Measurements from ENCODE around the gene DGCR8. TPM values are rescaled to one million over a fixed set of nuclear protein-coding genes. Genes with fewer than 3 reads are reported as not detected.

DGCR8 gene
- total RNA-seq (40.1 TPM), polyA plus RNA-seq (ENCODE audit: insufficient read depth, low read depth, low replicate concordance) (12.2 TPM)
- long read RNA-seq, donor 1, full-length matches to known transcripts = 3 of 3 reads
- long read RNA-seq, donor 1, partial matches to known transcripts = 0 of 3 reads
- long read RNA-seq, donor 1, other reads (novel, unspliced or antisense) = 0 of 3 reads
- long read RNA-seq, donor 2, partial matches to known transcripts = 0 of 1 reads
- long read RNA-seq, donor 2, other reads (novel, unspliced or antisense) = 0 of 1 reads
- long read RNA-seq, donor 3, full-length matches to known transcripts = 3 of 3 reads
- long read RNA-seq, donor 3, partial matches to known transcripts = 0 of 3 reads
- long read RNA-seq, donor 3, other reads (novel, unspliced or antisense) = 0 of 3 reads
- long read RNA-seq, donor 4, full-length matches to known transcripts = 3 of 3 reads
- long read RNA-seq, donor 4, partial matches to known transcripts = 0 of 3 reads
- long read RNA-seq, donor 4, other reads (novel, unspliced or antisense) = 0 of 3 reads
- long read RNA-seq, donor 5 = 0 reads
- long read RNA-seq, donor 6, full-length matches to known transcripts = 1 of 1 reads
- long read RNA-seq, donor 6, partial matches to known transcripts = 0 of 1 reads
- long read RNA-seq, donor 6, other reads (novel, unspliced or antisense) = 0 of 1 reads
- long read RNA-seq, donor 7, full-length matches to known transcripts = 10 of 23 reads
- long read RNA-seq, donor 7, partial matches to known transcripts = 11 of 23 reads
- long read RNA-seq, donor 7, other reads (novel, unspliced or antisense) = 2 of 23 reads
- long read RNA-seq, donor 8 = 0 reads
- long read RNA-seq, donor 9 = 0 reads
- long read RNA-seq, donor 10, full-length matches to known transcripts = 4 of 10 reads
- long read RNA-seq, donor 10, partial matches to known transcripts = 6 of 10 reads
- long read RNA-seq, donor 10, other reads (novel, unspliced or antisense) = 0 of 10 reads

DNA sequence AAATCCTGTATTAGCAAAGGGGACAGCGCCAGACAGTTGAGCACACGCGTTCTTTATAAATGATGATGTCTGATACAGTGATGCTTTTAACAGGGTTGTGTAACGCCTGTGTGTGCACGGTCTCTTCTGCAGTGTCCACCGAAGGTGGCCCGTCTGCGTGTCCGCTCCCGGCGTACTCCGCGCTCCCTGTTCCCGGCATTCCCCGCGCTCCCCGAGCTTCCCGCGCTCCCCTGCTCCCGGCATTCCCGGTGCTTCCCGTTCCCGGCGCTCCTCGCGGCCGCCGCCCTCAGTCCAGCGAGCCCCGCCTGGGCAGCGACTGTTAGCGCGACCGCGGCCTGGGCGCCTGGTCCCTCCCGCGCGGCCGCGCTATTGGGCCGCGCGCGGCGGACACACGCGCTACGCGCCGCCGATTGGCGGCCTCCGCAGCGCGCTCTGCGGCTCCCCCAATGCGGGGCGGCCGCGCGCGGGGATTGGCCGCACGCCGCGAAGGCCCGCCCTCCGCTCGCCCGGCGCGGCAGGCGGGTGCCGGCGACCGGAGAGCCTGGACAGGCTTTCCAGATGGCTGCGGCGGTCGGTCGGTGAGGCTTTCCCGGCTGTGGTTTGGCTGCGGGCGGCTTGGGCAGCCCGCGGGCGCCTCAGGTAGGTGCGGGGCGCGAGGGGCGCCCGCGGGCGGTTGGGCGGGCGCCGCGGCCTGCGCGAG lies at the start of gene DGCR8:
Gene DGCR8 (plus strand): TSS at position 497 of the 700 bp plus-strand sequence. CDS start 5,723 bp downstream, outside the sequence.
- H3K27me3 ChIP-seq (ENCODE audit: control insufficient read depth, insufficient read depth, low read length) = no peaks in the 10 kb centered on the region
- intact Hi-C loops (cut with DNase I) = no loop called here
- FAIRE-seq = no peak

DNA sequence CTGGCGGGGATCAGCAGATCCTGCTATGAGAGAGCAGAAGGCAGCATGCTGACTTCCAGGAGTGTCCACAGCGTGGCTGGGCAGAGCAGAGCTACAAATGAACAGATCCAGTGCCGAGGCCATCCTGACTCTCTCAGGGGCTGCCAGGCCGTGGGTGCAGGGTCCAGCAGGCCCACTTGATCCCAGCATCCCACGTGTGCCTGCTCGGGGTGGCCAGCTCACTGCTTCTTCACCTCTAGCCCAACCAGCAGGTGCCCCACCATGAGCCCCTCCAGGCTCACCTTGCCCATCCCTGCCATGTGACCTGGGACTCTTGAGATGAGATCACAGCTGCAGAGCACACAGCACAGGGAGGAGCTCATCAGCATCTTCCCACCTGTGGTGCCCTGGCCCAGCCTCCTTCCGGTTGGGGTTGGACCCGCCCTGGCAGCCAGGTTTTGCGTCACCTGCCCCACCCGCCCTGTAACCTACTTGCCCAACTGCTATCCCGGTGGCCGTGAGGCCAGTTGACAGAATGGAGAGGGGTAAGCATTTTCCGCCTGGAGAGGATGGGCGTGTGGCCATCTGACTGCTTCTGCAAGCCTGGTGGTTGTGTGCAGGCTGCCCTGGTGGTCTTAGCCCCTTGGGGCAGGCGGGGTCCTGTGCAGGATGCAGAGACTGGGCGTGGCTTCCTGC lies 48.2 kb upstream of the DGCR8 start:
- Histone ChIP-seq H3K9me3 (ENCODE audit: control insufficient read depth in 2 of 3, insufficient read depth in 1 of 3, low read length in 3 of 3) (no peaks in the 10 kb centered on the region), H3K4me1 (ENCODE audit: control insufficient read depth in 2 of 3, insufficient read depth in 2 of 3, low read depth in 1 of 3, low read length in 3 of 3) (peaks cover 0 to 18% (median 0%) of the 10 kb centered on the region in 3 donors), H3K9ac (ENCODE audit: low read length in 3 of 3) (no peak overlapping the region), H3K27ac (ENCODE audit: low read depth in 2 of 2, low read length in 2 of 2) (no peak overlapping the region), H3K4me3 (ENCODE audit: low read length in 3 of 3) (no peak overlapping the region), H3K36me3 (ENCODE audit: control insufficient read depth in 2 of 3, insufficient read depth in 3 of 3, low read length in 3 of 3) (peaks cover 0 to 4% (median 0%) of the 10 kb centered on the region in 3 donors), H3K27me3 (ENCODE audit: control insufficient read depth, insufficient read depth, low read length) (no peaks in the 10 kb centered on the region)
- DNase-seq = no peak
- intact Hi-C loops (cut with DNase I) = no loop called here
- TF ChIP-seq, protein P1, sequence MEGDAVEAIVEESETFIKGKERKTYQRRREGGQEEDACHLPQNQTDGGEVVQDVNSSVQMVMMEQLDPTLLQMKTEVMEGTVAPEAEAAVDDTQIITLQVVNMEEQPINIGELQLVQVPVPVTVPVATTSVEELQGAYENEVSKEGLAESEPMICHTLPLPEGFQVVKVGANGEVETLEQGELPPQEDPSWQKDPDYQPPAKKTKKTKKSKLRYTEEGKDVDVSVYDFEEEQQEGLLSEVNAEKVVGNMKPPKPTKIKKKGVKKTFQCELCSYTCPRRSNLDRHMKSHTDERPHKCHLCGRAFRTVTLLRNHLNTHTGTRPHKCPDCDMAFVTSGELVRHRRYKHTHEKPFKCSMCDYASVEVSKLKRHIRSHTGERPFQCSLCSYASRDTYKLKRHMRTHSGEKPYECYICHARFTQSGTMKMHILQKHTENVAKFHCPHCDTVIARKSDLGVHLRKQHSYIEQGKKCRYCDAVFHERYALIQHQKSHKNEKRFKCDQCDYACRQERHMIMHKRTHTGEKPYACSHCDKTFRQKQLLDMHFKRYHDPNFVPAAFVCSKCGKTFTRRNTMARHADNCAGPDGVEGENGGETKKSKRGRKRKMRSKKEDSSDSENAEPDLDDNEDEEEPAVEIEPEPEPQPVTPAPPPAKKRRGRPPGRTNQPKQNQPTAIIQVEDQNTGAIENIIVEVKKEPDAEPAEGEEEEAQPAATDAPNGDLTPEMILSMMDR (IDR thresholded peaks at IDR 0.05; ENCODE audit: borderline replicate concordance, extremely low read depth, insufficient read depth) = no peak
- FAIRE-seq = no peak

More for the DNA sequence above, at the start of gene DGCR8:
- peak within 1 kb of the TSS; percentile 39 to 75 for H3K27ac ChIP-seq (ENCODE audit: low read depth in 2 of 2, low read length in 2 of 2)
- peak within 1 kb of the TSS; percentile 89 to 98 (median 92) for H3K4me3 ChIP-seq (ENCODE audit: low read length in 3 of 3)
- no peaks in the 10 kb centered on the region for H3K36me3 ChIP-seq (ENCODE audit: control insufficient read depth in 2 of 3, insufficient read depth in 3 of 3, low read length in 3 of 3)
- H3K9ac ChIP-seq (ENCODE audit: low read length in 3 of 3) = peak within 1 kb of the TSS; percentile 76 to 98 (median 82)
- no peaks in the 10 kb centered on the region for H3K9me3 ChIP-seq (ENCODE audit: control insufficient read depth in 2 of 3, insufficient read depth in 1 of 3, low read length in 3 of 3)
- DNase-seq = peak; percentile 96 to 99 (median 97)
- H3K4me1 ChIP-seq (ENCODE audit: control insufficient read depth in 2 of 3, insufficient read depth in 2 of 3, low read depth in 1 of 3, low read length in 3 of 3) = peaks cover 0 to 30% (median 21%) of the 10 kb centered on the region in 3 donors
- TF ChIP-seq, protein P1 (IDR thresholded peaks at IDR 0.05; ENCODE audit: borderline replicate concordance, extremely low read depth, insufficient read depth) = no peak

DNA sequence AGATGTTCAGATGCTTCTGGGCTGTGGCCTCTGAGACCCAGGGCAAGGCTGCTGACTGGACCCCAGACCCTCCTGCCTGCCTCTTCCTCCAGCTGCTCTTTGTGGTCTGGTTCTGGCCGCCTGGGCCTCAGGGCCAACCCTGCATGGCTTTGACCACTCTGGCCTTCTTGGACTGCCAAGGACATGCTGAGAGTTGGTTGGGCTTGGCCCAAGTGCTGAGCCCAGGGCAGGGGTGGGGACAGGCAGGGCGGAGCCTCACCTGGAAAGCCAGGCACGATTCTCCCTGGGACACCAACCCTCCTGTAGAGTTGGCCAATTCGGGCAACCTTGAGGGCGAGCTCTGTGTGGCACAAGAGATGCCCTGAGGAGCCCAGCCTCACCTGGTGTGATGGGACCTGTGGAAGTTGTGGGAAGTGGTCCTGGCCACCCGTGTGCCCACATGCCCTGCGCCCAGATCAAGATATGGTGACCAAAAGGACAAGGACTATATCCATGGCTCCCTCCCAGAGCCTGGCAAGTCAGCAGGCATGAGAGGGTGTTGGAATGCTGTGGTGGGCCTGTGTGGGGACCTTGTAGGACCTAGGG lies 47.5 kb upstream of the DGCR8 start:
- peak overlapping the region in 1 of 2 donors; percentile 27 for H3K27ac ChIP-seq (ENCODE audit: low read depth in 2 of 2, low read length in 2 of 2)
- peaks cover 0 to 5% (median 0%) of the 10 kb centered on the region in 3 donors for H3K36me3 ChIP-seq (ENCODE audit: control insufficient read depth in 2 of 3, insufficient read depth in 3 of 3, low read length in 3 of 3)
- intact Hi-C loops (cut with DNase I) = no loop called here
- H3K9ac ChIP-seq (ENCODE audit: low read length in 3 of 3) = no peak overlapping the region
- H3K27me3 ChIP-seq (ENCODE audit: control insufficient read depth, insufficient read depth, low read length) = no peaks in the 10 kb centered on the region
- peaks cover 0 to 18% (median 0%) of the 10 kb centered on the region in 3 donors for H3K4me1 ChIP-seq (ENCODE audit: control insufficient read depth in 2 of 3, insufficient read depth in 2 of 3, low read depth in 1 of 3, low read length in 3 of 3)
- no peaks in the 10 kb centered on the region for H3K9me3 ChIP-seq (ENCODE audit: control insufficient read depth in 2 of 3, insufficient read depth in 1 of 3, low read length in 3 of 3)
- DNase-seq = no peak
- H3K4me3 ChIP-seq (ENCODE audit: low read length in 3 of 3) = no peak overlapping the region
- no peak for FAIRE-seq
- TF ChIP-seq, protein P1 (IDR thresholded peaks at IDR 0.05; ENCODE audit: borderline replicate concordance, extremely low read depth, insufficient read depth) = no peak

All from kidney (tissue), 22 donors.